ENCODE results near the gene REV1.

The REV1 gene

GRCh38 chr2:99520195-99520594 is 30.4 kb upstream of the REV1 start:
- no peak for DNase-seq (ENCODE audit: low read depth)
- no peak for TF ChIP-seq MAX (IDR thresholded peaks at IDR 0.05; ENCODE audit: low read depth, low read length)
- TF ChIP-seq MYC (IDR thresholded peaks at IDR 0.05; ENCODE audit: low read depth, low read length): no peak
- TF ChIP-seq CTCF (IDR thresholded peaks at IDR 0.05; ENCODE audit: low read depth, low read length): no peak
- H3K4me3 ChIP-seq (ENCODE audit: low read depth, low read length): no peak overlapping the region

- no peak for TF ChIP-seq MYC (IDR thresholded peaks at IDR 0.05; ENCODE audit: low read depth, low read length)
- no peak for TF ChIP-seq CTCF (IDR thresholded peaks at IDR 0.05; ENCODE audit: low read depth, low read length)
- no peak for TF ChIP-seq POLR2A (IDR thresholded peaks at IDR 0.05; ENCODE audit: extremely low read depth, insufficient read length)
- no peak for TF ChIP-seq MAX (IDR thresholded peaks at IDR 0.05; ENCODE audit: low read depth, low read length)
- no peak for DNase-seq (ENCODE audit: low read depth)
- H3K4me3 ChIP-seq (ENCODE audit: low read depth, low read length): no peak overlapping the region
Observed at GRCh38 chr2:99514357-99514756, 24.5 kb upstream of the REV1 start.

GRCh38 chr2:99512181-99512591 is 22.4 kb upstream of the REV1 start:
- no peak for TF ChIP-seq CTCF (IDR thresholded peaks at IDR 0.05; ENCODE audit: low read depth, low read length)
- TF ChIP-seq POLR2A (IDR thresholded peaks at IDR 0.05; ENCODE audit: extremely low read depth, insufficient read length): no peak
- TF ChIP-seq MAX (IDR thresholded peaks at IDR 0.05; ENCODE audit: low read depth, low read length): no peak
- no peak for TF ChIP-seq MYC (IDR thresholded peaks at IDR 0.05; ENCODE audit: low read depth, low read length)
- no peak for DNase-seq (ENCODE audit: low read depth)
- no peak overlapping the region for H3K4me3 ChIP-seq (ENCODE audit: low read depth, low read length)

GRCh38 chr2:99509387-99509786 is 19.6 kb upstream of the REV1 start:
- TF ChIP-seq CTCF (IDR thresholded peaks at IDR 0.05; ENCODE audit: low read depth, low read length) (no peak), MYC (IDR thresholded peaks at IDR 0.05; ENCODE audit: low read depth, low read length) (no peak), POLR2A (IDR thresholded peaks at IDR 0.05; ENCODE audit: extremely low read depth, insufficient read length) (no peak)
- H3K4me3 ChIP-seq (ENCODE audit: low read depth, low read length): no peak overlapping the region
- no peak for DNase-seq (ENCODE audit: low read depth)

GRCh38 chr2:99507937-99508818 is 18.4 kb upstream of the REV1 start:
- no peak overlapping the region for H3K4me3 ChIP-seq (ENCODE audit: low read depth, low read length)
- peak; percentile 22 for DNase-seq (ENCODE audit: low read depth)
- TF ChIP-seq MYC (IDR thresholded peaks at IDR 0.05; ENCODE audit: low read depth, low read length) (no peak), MAX (IDR thresholded peaks at IDR 0.05; ENCODE audit: low read depth, low read length) (no peak), CTCF (IDR thresholded peaks at IDR 0.05; ENCODE audit: low read depth, low read length) (no peak), POLR2A (IDR thresholded peaks at IDR 0.05; ENCODE audit: extremely low read depth, insufficient read length) (no peak)
